Posterior cingulate gyrus (tissue), 11 donors: ENCODE measurements around the gene ALDH3B1.

Experiments
- DNase-seq, 10 donors: peaks; one replicate each; pipeline versions ENCODE4 v3.0.0 to v3.0.0-alpha.2; 2020 to 2021; ENCODE audit warnings: mixed read lengths in 3 of 10
- intact Hi-C: fragments of 100-400 bp; cut with DNase I; formaldehyde crosslinking; loops from one replicate; pipeline ENCODE4 v1.15.1; 2023

Gene ALDH3B1

GRCh38 chr11:68053981-68054812, 44.1 kb downstream of the ALDH3B1 start:
- intact Hi-C loops: no loop called here
- peak in 1 of 10 donors; percentile 57 for DNase-seq

DNA sequence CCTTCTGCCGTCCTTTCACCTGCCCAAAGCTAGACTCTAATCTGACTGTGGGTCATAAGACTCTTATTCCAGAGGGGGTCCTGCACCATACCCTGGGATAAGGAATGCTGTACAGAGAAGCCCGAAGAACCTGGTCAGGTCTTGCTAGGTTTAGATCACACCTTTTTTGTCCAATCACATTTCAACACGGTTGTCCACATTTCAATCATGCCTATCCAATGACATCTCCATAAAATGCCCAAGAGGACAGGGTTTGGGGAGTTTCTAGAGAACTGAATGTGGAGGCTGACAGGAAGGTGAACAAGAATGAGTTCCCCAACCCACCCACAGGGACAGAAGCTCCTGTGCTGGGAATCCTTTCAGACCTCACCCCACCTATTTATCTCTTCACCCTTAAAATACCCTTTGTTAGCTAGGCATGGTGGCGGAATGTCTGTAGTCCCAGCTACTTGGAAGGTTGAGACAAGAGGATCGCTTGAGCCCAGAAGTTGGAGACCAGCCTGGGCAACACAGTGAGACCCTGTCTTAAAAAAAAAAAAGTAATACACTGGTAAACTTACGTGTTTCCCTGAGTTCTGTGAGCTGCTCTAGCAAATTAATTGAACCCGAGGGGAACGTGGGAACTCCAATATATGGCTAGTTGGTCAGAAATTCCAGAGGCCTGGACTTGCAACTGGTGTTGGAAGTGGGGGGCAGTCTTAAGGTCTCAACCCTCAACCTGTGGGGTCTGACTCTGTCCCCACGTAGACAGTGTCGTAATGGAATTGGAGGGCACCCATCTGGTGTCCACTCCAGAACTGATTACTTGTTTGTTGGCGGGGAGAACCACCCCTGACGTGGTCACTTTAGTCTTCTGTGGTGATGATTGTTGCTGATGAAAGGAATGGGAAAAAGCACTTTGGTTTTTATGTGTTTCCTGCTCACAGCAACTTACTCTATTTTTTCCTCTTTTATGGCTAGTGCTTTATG, 46.5 kb downstream of the ALDH3B1 start:
- DNase-seq: peak in 1 of 10 donors; percentile 60
- intact Hi-C loops: no loop called here

DNA sequence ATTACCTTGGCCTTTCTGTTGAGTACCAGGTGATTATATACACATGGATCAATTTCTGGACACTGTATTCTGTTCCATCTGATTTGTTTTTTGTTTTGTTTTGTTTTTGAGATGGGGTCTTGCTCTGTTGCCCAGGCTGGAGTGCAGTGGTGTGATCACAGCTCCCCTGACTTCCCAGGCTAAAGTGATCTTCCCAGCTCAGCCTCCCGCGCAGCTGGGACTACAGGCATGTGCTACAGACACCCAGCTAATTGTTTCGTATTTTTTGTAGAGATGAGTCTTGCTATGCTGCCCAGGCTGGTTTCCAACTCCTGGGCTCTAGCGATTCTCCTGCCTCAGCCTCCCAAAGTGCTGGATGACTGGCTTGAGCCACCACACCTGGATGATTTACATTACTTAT, 47.7 kb downstream of the ALDH3B1 start:
- intact Hi-C loops: no loop called here
- peak in 1 of 10 donors; percentile 40 for DNase-seq

DNA sequence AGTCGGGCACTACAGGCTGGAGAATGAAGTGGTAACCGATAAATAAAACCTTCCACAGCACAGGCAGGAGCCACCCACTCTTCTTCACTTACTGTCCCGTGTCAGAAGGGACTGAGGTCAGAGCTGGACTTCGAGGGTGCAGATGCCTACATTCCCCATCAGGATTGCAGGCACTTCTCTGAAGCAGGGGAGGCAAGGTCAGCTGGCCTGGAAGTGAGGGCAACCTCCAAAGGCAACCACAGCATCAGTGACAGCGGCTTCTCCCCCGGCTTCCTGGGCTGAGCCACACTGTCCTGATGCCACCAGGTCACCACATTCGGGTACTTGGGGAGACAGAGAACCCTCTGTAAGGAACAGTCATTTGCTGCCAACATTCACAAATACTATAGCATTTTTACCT, 51.4 kb downstream of the ALDH3B1 start:
- intact Hi-C loops: no loop called here
- DNase-seq: no peak

GRCh38 chr11:68064926-68065325, 54.8 kb downstream of the ALDH3B1 start:
- intact Hi-C loops: no loop called here
- DNase-seq: no peak

- intact Hi-C loops: no loop called here
- DNase-seq: no peak
Measured at GRCh38 chr11:68065841-68066240, 55.7 kb downstream of the ALDH3B1 start.

DNA sequence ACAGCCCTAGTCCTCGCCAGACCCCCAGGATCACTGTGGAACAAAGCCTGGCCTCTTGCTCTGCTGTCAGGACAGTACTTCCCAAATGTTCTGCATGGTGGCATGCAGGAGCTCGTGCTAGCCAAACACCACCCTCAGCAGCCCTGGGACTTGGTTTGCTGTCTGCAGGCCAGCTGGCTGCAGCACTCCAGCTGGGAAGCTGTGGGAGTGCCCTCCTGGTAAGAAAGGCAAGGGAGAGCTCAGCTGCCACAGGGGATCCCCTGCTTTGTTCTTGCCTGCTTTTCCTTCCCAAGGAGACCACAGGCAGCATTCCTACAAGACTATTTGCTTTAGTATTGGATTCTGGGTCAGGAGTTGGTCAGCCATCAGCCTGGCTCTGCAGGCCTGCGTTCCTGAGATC, 56.6 kb downstream of the ALDH3B1 start:
- intact Hi-C loops: no loop called here
- DNase-seq: peak in 6 of 10 donors; percentile 30 to 93 (median 46)

DNA sequence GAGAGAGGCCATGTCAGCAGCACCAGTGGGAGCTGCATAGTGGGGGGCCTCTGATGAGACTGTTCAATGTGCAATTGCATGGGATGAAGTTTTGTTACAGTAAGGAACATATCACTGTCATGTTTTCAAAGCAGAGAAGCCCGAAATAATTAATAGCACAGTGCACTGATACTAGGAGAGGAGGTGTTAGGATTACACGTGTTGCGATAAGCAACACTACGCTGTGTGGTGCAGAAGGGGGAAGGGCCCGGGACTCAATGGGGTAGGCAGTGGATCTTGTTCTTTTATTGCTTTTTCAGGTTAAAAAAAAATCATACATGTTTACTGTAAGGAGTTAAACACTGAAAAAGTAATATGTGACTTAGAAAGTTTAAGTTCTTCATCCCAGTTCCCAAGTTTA, 57.9 kb downstream of the ALDH3B1 start:
- intact Hi-C loops: no loop called here
- no peak for DNase-seq

DNA sequence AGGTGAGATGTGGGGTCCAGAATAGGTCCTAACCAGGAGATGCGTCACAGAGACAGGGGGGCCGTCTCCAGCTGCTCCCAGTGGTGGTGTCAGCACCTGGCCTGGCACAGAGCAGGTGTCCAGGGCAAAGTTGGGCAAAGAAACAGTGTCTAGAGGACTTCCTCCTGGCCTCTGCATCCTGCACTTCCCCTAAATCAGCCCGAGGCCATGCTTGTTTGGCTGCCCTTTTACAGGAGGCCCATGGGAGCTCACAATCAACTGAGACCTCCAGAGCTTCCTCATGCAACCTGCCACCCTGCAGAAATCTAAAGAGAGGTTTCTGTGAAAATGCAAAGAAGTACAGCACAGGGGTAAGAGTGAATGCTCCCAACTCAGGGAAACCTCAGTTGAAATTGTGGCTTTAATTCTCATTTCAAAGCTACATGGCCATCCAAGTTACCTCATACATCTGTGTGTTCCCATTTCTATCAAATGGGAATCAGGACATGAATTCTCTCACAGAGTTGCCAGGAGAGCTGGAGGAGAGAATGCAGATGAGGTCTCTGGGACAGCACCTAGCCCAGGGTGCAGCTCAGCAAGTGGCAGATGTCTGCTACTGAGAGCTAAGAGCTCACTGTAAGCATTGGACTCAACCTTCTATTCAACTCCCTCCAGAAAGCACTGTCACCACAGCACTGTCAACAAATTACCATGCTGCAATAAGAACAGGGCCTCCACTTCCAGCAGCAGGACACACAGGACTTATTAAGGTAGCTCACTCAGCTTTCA, 61.3 kb downstream of the ALDH3B1 start:
- intact Hi-C loops: no loop called here
- DNase-seq: no peak

DNA sequence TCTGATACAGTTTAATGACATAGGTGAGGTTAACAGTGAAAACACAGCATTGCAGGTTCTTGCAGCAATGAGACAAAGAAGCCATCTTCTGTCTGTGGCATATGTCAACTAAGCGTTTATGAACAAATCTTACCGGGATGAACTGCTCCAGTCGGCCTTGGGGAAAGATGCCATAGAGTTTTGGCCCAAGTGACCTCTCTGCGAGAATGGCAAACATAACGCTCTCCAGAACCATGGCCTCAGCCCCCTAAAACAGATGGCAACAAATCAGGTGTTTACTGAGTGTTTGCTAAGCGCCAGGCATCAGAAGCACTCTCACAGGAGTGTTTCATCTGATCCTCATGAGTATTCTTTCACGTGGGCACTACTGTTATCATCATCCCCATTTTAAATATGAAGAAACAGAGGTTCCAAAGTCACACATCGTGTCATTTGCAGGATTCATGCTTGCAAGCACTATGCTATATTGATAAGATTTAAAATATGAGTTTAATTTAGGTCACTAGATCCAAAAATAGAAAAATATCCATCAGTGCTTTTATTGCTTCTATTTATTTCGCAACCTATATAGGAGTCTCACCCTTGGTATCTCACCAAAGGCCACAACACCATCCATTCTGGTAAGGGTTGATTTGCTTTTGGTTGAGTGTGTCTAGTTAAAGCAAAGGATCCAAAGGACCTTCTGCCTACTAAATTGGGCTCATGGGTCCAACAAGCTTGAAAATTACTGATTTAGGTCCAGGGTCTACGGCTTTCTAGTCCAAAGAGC, 64.6 kb downstream of the ALDH3B1 start:
- intact Hi-C loops: no loop called here
- DNase-seq: no peak

GRCh38 chr11:68076371-68077042, 66.4 kb downstream of the ALDH3B1 start:
- intact Hi-C loops: no loop called here
- DNase-seq: no peak

- intact Hi-C loops: no loop called here
- DNase-seq: no peak
Measured at GRCh38 chr11:68077617-68078582, 67.8 kb downstream of the ALDH3B1 start.
